CD1c-positive myeloid dendritic cell (primary cell): ENCODE results near the gene GATC.
A peak's percentile ranks its signal among the peaks of the same experiment; 100 is the strongest.

Experiments used
- DNase-seq: peaks from one replicate; pipeline ENCODE4 v3.0.0-alpha.2; 2016; ENCODE audit errors: extremely low spot score

The GATC gene, protein sequence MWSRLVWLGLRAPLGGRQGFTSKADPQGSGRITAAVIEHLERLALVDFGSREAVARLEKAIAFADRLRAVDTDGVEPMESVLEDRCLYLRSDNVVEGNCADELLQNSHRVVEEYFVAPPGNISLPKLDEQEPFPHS

DNA sequence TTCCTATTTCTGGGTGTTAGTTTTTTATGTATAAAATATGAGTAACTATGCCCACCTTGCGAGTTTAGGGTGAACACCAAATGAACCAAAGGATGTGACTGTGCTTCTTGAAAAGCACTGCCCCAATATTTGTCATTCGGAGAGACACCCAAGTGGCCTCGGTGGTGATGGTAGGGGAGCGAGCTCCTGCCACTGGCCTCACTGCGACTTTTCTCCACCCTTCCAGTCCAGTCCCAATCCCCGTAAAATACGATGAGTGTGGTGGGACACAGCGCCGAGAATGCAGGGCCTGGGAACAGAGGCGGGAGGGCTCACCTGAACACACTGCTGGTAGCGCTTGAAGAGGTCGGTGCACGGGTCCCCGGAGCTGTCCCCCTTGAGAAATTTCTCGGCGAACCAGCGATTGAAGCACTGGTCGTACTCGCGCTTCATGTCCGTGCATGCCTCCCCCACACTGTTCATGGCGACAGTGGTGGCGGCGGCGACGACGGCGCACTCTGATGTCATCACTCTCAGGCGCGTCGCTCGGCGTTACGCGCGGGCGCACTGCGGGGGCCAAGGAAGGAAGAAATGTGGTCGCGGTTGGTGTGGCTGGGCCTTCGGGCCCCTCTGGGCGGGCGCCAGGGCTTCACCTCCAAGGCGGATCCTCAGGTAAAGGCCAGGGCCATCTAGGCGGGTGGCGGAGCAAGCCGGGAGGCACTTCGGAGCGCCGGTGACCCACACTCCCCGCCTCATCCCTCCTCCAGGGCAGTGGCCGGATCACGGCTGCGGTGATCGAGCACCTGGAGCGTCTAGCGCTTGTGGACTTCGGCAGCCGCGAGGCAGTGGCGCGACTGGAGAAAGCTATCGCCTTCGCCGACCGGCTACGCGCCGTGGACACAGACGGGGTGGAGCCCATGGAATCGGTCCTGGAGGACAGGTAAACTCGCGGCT is at the start of gene GATC, which contains the start of gene TRIAP1:
GATC (plus strand) TSS at position 534 of the 933 bp plus-strand sequence; CDS start at position 571, 37 bp downstream.
TRIAP1 (minus strand) TSS at position 474 of the 933 bp plus-strand sequence; CDS start at position 462, 12 bp downstream.
- DNase-seq, result peak; percentile 94

DNA sequence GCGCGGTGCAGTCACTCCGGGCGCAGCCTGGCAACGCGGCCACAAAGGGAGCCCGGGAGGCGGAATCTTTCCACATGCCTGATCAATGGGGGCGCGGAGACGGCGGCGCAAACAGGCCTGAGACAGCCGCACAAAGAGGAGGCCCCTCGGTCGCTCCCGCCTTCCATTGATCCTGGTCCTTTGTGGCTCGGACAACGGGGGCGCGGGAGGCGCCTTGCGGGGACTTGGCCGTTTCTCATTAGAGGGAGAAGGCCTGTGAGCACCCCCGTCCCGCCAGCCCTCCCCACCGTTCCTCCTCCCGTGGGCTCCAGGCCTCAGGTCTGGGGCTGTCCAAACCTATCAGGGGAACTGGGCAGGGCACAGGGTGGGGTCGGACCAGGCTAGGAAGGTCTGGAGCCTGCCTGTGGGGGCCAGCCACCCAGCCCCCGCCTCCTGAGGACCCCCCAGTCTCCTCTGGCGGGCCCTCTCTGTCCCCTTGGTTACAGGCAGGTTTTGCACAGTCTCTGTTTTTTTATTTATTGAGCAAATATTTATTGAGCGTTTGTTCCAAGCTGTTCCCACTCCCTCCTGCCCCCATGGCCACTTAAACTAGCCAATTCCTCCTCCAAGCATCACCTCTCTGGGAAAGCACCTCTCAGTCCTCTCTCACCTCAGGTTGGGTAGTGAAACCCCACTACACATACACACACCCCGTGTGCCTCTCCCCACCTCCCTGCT is 48.3 kb upstream of the GATC start:
- no peak for DNase-seq

DNA sequence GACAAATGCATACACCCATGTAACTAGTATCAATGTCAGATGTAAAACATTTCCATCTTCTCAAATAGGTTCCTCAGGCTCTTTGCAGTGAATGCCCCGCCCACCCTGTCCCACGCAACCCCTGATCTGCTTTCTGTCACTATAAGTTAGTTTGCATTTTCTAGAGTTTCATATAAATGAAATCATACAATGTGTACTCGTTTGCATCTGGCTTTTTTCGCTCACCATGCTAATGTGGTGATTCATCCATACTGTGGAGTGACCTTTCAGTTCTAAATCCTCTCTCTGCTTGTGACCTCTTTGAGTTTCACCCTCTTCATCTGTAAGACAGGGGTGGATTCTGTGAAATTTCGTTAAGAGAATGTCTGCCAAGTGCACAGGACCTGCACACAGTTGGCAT is 46.7 kb upstream of the GATC start:
- DNase-seq, result no peak

DNA sequence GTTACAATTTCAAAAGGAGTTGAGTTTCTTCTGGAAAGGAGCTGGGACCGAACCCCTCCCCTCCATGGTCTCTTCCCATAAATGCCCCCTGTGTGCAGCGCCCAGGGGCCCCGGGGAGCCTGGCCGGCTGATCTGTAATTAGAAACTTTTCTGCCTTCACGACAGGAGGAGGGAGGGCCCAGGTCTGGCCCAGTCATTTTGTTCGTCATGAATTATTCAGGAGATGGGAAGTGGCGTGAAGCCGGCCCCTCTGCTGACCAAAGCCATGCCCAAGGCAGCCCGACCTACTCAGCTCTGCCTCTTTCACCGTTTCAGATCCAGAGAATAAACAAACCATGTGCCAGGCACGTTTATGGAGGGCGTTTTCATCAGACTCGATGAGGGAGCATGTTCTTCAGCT is 44.0 kb upstream of the GATC start:
- DNase-seq, result no peak

DNA sequence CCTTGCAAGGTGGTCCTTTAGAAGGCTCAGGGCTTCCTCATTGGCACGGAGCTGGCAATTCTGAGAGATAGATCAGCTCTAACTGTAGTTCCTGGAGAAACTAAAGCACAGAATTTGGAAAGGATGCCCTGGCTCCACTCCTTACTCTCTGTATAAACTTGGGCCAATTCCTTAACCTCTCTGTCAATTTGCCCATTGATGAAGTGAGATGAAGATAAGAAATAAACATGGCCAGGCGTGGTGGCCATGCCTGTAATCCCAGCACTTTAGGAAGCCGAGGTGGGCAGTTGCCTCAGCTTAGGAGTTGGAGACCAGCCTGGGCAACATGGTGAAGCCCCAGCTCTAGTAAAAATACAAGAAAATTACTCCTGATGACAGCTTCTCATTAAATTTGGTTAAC is 42.4 kb upstream of the GATC start:
- DNase-seq, result no peak

DNA sequence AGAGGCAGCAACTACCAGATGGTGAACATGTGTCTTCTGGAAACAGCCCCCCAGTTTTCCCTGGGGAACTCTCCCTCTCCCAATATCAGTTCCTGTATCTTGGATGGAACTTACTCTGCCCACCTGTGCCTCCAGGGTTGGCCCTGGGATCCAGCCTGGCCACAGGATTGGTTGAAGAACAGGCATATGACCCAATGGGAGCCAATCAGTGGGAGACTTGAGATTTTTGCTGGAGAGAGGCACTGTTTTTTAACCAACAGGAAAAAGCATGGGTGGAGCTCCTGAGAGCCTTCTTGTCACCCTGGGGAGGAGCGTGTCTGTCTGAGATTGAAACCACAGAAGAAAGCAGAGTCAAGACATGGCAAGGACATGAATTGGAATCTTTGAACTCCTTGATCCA is 42.0 kb upstream of the GATC start:
- DNase-seq, result no peak

DNA sequence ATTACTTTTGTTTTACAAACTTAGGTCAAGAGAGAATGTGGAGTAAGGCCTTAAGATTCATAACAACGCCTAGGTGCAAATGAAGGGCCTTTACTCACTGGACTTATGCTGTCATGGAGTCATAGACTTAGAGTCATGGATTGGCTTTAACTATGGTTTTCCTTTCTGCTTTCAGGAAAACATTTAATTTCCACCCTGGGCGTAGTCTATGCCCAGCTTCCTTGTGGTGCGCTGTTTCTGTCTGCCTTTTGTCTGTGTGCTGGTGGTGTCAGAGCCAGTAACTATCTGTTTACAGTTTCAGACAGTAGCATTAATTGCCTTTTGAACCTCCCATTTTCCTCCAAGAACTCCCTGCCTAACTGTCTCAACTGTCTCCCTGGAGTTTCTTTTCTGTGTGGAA is 40.2 kb upstream of the GATC start:
- no peak for DNase-seq

DNA sequence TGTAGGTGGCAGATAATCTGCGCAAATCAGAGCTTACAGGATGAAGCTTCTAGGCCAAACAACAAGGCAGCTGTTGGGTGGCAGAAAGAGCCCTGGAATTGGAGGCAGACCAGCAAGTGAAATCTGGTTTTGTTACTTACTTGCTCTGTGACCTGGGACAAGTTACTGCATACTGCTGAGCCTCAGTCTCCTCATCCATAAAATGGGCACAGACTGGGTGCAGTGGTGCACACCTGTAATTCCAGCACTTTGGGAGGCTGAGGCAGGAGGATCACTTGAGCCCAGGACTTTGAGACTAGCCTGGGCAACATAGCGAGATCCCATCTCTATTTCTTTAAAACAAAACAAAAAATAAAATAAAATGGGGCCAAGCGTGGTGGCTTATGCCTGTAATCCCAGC is 39.7 kb upstream of the GATC start:
- DNase-seq, result no peak

DNA sequence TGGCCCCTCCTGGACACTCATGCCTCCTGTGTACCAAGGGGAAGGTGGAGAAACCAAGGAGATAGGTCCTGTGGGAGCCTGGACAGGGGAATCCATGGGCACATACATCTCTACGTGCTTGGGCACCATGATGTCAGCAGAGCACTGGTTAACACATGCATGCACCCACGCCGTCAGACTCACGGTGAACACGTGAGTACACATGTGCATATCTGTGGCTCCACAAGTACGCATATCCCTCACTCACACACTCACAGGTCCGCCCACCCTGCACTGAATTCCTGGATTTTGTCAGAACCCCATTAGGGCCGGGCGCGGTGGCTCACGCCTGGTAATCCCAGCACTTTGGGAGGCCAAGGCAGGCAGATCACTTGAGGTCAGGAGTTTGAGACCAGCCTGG is 37.5 kb upstream of the GATC start:
- DNase-seq, result no peak

DNA sequence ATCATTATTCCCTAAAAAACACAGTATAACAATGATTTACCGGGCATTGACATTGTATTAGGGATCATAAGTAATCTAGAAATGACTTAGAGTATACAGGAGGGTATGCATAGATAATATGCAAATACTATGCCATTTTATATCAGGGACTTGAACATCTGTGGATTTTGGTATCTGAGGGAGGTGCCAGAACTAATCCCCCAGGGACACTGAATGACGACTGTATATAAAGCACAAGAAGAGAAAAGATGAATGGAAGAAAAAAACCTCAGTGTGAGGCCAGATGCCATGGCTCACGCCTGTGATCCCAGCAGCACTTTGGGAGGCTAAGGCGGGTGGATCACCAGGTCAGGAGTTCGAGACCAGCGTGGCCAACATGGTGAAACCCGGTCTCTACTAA is 33.8 kb upstream of the GATC start:
- DNase-seq, result no peak

DNA sequence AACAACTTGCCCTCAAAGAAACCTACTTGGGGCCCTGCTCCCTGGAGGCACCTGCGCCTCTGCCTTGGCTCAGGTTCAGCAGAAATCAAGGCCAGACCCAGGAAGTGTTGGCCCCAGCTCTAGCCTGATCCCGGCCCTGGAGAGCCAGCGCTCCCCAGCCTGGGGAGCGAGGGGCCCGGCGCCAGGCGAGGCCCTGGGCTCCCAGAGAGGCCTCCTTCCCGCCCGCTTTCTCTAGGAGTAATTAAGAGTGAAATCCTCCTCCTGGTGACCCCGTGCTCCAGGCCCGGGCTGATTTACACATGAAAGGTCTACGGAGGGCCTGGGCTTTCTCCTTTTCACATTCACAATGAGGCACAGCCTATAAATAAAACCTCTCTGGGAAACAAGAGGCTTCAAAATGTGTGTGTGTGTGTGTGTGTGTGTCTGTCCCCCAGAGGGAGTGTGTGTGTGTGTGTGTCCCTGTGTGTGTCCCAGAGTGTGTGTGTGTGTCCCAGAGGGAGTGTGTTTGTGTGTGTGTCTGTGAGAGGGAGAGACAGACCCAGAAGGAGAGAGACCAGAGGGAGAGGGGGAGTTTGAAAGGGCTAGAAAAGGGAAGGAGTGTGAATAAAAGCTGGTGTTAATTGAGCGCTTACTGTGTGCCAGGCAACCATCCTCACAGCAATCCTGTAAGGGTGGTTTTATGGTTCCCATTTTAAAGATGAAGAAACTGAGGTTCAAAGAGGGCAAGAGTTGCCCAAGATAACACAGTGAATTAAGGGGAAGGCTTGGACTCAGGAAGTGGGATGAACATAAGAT is 32.1 kb upstream of the GATC start:
- DNase-seq, result no peak

DNA sequence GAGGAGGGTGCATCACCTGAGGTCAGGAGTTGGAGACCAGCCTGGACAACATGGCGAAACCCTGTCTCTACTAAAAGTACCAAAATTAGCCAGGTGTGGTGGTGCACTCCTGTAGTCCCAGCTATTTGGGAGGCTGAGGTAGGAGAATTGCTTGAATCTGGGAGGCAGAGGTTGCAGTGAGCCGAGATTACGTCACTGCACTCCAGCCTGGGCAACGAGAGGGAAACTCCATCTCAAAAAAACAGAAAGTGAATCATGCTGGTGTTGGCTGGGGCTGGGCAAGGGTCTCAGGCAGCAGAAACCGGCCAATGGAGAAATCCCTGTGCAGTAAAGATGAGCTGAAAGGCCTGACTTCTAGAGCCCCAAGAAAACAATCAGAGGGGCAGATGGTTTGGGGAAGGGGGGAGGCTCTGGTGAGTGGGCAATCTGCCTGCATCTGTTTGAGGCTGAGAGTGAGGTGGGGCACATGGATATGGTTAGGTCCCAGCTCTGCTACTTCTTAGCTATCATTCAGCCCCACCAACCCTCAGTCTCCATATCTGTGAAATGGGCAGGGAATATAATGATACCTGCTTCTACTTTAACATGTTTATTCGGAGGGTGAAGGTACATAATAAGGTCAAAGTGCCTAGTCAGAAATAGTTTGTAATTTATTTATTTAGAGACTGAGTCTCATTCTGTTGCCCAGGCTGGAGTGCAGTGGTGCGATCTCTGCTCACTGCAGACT is 29.6 kb upstream of the GATC start:
- DNase-seq, result no peak

DNA sequence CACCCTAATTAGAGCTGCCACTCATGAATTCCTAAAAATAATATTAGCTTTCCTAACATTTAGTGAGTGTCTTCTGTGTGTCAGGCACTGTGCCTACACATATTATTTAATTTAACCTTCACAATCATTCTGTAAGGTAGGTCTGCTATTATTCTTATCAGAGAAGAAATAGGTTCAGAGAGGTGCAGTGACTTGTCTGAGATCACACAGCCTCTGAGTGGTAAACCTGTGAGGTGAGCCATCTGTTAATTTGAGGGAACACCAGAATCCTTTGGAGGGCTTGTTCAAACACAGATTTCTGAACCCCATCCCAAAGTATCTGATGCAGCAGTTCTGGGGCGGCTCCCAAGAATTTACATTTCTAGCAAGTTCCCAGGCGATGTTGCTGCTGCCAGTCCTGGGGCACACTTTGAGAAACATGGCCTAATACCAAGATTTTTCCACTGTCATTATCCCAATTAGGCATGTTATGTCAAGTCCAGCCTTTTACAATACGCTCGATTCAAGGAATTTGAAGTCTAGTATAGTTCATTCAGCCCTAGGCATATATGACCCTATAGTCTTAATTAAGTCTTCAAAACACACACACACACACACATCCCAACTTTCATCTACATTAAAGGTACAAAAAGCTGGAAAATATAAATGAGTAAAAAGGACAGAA is 28.2 kb upstream of the GATC start:
- DNase-seq, result no peak

DNA sequence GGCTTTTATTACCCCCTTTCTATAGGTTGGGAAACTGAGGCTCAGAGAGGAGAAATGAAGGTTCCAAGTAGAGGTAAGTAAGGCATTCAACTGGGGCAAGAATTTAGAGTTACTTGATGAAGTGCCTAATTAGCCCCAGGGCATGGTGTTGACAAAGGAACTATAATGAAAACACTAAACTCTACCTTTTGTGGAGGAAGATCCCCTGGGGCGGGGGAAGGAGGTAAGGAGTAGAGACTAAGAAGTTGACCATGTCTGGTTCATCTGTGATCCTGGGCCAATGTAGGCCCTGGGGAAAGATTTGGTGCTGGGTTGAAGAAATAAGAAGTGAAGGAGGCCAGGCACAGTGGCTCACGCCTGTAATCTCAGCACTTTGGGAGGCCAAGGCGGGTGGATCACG is 24.5 kb upstream of the GATC start:
- DNase-seq, result no peak

DNA sequence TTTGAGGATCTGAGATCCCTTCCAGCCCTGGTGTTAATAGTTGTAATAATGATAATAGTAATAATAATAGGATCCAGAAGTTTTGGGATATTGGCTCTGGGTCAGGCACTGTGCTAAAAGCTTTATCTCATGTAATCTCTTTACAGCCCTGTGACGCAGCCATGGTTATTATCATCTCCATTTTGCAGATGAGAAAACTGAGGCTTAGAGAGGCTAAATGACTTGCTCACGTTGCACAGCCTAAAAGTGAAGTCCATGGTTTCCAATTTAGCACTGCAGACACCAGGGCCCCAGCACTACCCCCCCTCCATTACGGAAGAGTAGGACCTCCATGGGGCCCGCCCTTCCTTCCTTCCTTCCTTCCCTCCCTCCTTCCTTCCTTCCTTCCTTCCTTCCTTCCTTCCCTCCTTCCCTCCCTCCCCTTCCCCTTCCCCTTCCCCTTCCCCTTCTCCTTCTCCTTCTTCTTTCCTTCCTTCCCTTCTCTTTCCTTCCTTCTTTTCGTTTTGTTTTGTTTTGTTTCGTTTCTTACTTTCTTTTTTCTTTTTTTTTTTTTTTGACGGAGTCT is 23.3 kb upstream of the GATC start:
- no peak for DNase-seq

DNA sequence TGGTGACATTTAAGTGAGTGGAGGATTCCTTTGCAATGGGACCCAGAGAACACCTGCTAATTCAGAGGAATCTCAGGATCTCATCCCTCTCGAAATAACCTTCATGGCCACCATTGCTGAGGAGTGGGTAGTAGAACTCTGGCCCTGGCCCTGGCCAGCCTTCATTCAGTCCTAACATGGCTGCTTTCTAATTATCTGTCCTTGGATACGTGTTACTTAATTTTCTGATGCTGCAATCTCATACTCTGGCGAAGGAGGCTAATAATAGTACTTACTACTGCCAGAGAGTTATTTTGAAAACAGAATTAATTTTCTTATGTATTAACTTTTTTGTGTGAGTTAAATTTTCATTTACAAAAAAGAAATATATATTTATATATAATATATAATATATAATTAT is 20.4 kb upstream of the GATC start:
- no peak for DNase-seq

DNA sequence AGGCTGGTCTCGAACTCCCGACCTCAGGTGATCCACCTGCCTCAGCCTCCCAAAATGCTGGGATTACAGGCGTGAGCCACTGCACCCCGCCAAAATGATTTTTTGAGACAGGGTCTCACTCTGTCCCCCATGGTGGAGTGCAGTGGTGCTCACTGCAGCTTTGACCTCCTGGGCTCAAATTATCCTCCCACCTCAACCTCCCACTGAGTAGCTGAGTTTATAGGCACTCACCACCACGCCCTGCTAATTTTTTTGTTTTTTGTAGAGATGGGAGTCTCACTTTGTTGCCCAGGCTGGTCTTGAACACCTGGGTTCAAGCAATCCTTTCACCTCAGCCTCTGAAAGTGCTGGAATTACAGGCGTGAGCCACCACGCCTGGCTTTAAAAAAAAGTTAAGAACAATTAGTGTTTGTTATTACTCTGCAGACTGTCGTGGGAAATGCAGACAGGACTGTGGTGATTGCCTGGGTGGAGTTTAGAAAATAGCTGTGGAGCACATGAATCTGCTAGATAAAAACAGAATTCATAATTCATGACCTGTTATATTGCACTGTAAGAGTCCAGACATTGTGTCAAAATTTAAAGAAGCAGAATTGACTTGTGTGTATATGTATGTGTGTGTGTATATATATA is 17.5 kb upstream of the GATC start:
- DNase-seq, result no peak

DNA sequence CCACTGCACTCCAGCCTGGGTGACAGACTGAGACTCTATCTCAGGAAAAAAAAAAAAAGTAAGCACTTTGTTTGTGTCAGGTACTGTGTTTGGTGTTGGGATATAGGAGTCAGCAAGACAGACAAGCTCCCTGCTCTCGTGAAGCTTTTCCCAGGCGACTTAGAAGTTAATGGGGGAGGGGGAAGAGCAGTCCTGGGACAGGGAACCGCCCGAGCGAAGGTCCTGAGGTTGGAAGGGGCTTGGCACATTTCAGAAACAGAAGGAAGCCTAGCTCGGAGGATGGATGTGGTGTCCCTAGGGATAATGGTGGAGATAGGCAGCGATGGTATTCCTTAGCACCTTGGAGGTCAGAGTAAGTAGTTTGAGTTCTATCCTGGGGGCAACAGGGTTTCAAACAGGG is 16.9 kb upstream of the GATC start:
- no peak for DNase-seq

DNA sequence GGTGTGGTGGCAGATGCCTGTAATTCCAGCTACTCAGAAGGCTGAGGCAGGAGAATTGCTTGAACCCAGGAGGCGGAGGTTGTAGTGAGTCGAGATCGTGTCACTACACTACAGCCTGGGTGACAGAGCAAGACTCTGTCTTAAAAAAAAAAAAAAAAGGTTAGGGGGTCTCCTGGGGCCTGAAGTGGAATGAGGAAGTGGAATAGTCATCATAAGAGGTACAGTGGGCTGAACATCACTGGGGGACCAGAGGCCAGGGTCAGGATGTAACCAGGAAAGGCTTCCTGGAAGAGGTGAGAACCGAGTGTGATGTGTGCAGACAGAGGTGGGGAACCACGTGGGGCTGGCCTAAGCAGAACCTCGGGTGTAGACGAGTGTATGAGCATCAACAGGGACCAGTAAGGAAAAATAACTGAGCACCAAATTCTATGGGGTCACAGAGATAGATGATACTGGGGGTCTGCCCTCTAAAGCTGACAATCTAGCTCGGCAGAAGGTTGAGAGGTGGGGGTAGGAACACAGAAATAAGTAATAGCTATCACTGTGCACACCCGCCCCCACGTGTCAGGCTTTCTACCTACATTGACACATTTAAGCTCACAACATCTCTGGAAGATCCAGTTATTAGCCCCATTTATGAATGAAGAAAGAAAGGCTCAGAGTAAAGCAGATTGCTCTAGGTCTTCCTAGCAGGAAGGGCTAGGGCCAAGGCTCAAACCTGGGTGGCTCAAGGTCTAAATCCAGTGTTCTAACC is 13.3 kb upstream of the GATC start:
- DNase-seq, result no peak
